ENCODE results near the gene PHETA2.
A peak's percentile ranks its signal among the peaks of the same experiment; 100 is the strongest.
"Not testable (repeated sequence)": the region's sequence is repeated elsewhere in the genome, so short reads cannot be mapped to it uniquely, and the experiment has no call there.

PHETA2 gene

DNA sequence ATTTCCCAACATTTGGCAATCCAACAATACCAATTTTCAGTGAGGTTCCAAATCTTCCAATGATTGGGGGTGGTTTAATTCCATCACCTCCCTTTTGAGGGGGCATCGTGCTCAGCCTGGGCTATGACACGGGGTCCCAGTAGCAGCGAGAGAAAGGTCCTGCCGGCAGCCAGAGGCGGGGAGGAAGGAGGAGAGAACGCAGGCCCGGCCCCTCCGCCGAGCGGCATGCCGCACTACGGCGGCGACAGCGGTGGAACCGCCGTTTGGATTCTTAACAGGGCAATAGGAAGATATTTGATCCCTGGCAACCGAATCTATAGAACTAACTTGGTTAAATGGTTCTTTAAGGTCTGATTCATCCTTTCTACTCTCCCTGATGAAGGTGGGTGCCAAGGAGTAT lies 34.8 kb downstream of the PHETA2 start:
- Histone ChIP-seq H3K4me3 (no peak overlapping the region), H3K9me3 (peaks cover 8% of the 10 kb centered on the region), H3K4me1 (no peaks in the 10 kb centered on the region), H3K36me3 (replicated peaks) (no peaks in the 10 kb centered on the region), H3K27me3 (ENCODE audit: low read depth) (no peaks in the 10 kb centered on the region)
- no peak for DNase-seq (ENCODE audit: low spot score in 2 of 2)
- in situ Hi-C loops (cut with MboI; ENCODE audit: low sequenced_read_pairs) = no loop called here

DNA sequence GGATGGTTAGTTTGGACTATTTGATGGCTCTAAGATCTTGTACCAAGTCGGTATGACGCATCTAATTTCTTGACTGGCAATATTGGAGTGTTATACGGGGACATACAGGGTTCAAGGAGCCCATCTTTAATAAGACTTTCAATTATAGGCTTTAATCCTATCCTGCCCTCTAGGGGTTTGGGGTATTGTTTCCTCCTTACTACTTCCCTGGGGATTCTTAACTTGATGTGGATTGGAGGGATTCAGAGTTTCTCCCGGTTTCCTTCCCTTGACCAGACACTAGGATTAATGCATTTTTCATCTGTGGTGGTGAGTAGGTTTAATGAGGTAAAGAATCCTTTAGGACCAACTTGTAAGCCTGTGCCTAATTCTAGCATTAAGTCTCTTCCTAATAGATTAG lies 37.8 kb downstream of the PHETA2 start:
- in situ Hi-C loops (cut with MboI; ENCODE audit: low sequenced_read_pairs) = no loop called here
- Histone ChIP-seq H3K27me3 (ENCODE audit: low read depth) (no peaks in the 10 kb centered on the region), H3K4me1 (no peaks in the 10 kb centered on the region), H3K9me3 (peaks cover 12% of the 10 kb centered on the region), H3K36me3 (replicated peaks) (no peaks in the 10 kb centered on the region), H3K4me3 (no peak overlapping the region)
- DNase-seq (ENCODE audit: low spot score in 2 of 2) = no peak

DNA sequence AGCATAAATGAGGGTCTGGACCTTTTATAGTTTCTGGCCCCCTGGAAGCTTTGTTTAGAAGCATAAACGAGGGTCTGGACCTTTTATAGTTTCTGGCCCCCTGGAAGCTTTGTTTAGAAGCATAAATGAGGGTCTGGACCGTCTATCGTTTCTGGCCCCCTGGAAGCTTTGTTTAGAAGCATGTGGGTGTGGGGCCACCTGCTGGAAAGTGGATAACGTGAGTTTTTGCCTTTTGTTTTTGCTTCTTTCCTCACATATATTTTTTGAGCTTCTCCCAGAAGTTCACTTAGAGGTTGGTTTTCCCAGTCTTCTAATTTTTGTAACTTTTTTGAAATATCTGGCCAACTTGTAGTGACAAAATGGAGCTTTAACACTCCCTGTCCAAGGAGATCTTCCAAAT lies 38.7 kb downstream of the PHETA2 start:
- DNase-seq (ENCODE audit: low spot score in 2 of 2); H3K36me3 ChIP-seq (replicated peaks); H3K4me1 ChIP-seq; H3K27me3 ChIP-seq (ENCODE audit: low read depth); H3K4me3 ChIP-seq; in situ Hi-C loops (cut with MboI; ENCODE audit: low sequenced_read_pairs): not testable (repeated sequence)
- H3K9me3 ChIP-seq = peaks cover 12% of the 10 kb centered on the region

DNA sequence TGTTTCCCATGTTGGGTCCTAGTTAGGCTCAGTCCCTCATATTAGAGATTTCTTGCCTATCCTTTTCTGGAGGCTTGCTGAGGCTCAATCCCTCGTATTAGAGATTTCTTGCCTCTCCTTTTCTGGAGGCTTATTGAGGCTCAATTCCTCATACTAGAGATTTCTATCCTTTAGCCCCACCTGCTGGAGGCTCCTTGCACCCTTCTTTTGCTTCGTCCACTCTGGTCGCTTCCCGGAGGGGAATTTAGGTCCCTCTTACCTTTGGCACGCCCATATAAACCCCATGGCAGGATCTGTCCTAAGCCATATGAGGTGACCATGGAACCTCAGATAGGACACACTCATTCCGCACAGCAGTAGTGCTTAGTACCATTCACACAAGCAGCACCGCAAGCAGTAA lies 40.7 kb downstream of the PHETA2 start:
- no peaks in the 10 kb centered on the region for H3K27me3 ChIP-seq (ENCODE audit: low read depth)
- H3K9me3 ChIP-seq = peaks cover 12% of the 10 kb centered on the region
- in situ Hi-C loops (cut with MboI; ENCODE audit: low sequenced_read_pairs) = no loop called here
- no peaks in the 10 kb centered on the region for H3K36me3 ChIP-seq (replicated peaks)
- no peaks in the 10 kb centered on the region for H3K4me1 ChIP-seq
- H3K4me3 ChIP-seq = no peak overlapping the region
- no peak for DNase-seq (ENCODE audit: low spot score in 2 of 2)

DNA sequence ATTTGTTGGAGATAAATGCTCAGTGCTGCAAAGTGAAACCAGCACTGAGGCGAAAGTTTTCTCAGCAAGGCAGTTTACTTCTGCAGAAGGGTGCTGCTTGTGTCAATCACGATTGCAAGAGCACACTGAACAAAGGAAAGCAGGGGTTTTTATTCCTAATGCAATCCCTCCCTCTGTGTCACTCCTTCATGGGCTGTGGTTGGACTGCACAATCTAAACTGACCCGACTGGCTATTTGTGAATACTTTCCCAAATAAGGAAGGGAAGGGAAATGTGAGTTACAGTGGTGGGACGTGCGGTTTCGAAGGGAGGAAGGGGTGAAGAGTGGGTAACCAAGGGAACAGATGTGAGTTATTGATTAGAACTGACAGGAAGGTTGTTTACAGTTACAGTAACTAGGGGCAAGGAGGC lies 41.4 kb downstream of the PHETA2 start:
- H3K27me3 ChIP-seq (ENCODE audit: low read depth); in situ Hi-C loops (cut with MboI; ENCODE audit: low sequenced_read_pairs); H3K36me3 ChIP-seq (replicated peaks); H3K4me3 ChIP-seq; H3K4me1 ChIP-seq; DNase-seq (ENCODE audit: low spot score in 2 of 2): not testable (repeated sequence)
- peaks cover 12% of the 10 kb centered on the region for H3K9me3 ChIP-seq

DNA sequence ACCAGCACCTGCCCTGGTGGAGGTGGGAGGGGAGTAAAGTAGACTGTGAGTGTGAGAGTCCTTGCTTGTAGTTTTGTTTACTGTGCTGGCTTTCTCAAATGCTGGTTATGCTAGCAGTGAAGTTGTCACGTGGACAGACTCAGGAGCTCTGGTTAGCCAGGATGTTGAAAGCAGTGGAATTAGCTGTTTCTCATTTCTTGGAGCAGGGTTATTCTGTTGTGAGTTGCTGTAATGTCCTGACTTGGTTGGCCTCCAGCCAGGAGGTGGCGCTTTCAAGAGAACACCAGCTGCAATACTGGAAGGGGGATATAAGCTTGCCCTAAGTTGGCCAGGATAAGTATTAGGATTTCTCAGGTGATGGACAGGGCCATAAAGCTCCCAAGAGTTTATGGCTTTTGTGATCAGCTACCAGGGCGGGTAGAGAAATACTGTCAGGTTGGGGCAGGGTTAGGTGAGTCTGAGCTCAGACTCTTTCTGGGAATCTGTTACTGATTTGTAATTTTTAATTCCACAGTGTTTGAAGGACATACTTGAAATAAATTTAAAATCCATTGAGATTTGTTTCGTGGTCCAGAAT lies 42.9 kb downstream of the PHETA2 start:
- Histone ChIP-seq H3K27me3 (ENCODE audit: low read depth) (no peaks in the 10 kb centered on the region), H3K36me3 (replicated peaks) (no peaks in the 10 kb centered on the region), H3K4me1 (no peaks in the 10 kb centered on the region), H3K4me3 (no peak overlapping the region), H3K9me3 (peaks cover 12% of the 10 kb centered on the region)
- peak in 1 of 2 experiments; percentile 36 for DNase-seq (ENCODE audit: low spot score in 2 of 2)
- in situ Hi-C loops (cut with MboI; ENCODE audit: low sequenced_read_pairs) = no loop called here

DNA sequence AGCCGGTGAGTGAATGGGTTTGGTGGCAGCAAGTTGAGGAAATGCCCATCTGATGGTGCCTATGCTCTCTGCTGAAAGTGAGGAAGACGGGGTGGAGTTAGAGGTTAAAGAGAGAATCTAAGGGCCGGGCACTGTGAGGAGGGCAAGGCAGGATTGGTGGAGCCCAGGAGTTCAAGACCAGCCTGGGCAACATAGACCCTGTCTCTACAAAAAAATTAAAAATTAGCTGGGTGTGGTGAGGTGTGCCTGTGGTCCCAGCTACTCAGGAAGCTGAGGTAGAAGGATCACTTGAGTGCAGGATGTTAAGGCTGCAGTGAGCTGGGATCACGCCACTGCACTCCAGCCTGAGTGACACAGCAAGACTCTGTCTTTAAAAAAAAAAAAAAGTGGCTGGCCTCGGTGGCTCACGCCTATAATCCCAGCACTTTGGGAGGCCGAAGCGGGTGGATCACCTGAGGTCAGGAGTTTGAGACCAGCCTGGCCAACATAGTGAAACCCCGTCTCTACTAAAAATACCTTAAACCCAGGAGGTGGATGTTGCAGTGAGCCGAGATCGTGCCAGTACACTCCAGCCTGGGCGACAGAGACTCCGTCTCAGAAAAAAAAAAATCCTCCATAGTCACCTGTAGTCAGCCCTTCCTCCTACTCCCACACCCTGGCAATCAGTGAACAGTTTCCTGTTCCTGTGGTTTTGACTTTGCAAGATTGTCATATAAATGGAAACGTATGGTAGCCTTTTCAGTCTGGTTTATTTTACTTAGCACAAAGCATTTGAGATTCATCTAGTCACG lies 46.4 kb downstream of the PHETA2 start:
- H3K4me3 ChIP-seq; in situ Hi-C loops (cut with MboI; ENCODE audit: low sequenced_read_pairs); H3K36me3 ChIP-seq (replicated peaks); H3K9me3 ChIP-seq; DNase-seq (ENCODE audit: low spot score in 2 of 2); H3K4me1 ChIP-seq; H3K27me3 ChIP-seq (ENCODE audit: low read depth): not testable (repeated sequence)

DNA sequence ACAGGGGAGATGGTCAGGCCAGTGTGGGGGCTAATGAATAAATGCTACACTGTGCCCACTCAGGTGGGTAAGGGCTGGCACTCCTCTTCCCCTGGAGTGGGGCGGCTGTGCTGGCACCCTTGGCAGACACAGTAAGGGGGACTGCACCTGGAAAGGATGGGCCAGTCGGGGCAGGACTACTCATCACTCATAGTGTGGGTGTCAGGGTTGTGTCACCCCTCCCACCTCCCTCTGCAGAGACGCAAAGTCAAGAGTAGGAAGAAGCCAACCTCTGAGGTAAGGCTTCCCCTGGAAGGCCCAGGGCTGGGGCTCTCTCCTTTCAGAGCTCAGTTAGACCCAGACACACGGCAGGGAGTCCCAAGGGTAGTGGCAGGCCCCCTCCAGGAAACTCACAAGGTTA lies 49.5 kb downstream of the PHETA2 start:
- DNase-seq (ENCODE audit: low spot score in 2 of 2); H3K4me3 ChIP-seq; H3K27me3 ChIP-seq (ENCODE audit: low read depth); in situ Hi-C loops (cut with MboI; ENCODE audit: low sequenced_read_pairs); H3K4me1 ChIP-seq; H3K36me3 ChIP-seq (replicated peaks); H3K9me3 ChIP-seq: not testable (repeated sequence)

DNA sequence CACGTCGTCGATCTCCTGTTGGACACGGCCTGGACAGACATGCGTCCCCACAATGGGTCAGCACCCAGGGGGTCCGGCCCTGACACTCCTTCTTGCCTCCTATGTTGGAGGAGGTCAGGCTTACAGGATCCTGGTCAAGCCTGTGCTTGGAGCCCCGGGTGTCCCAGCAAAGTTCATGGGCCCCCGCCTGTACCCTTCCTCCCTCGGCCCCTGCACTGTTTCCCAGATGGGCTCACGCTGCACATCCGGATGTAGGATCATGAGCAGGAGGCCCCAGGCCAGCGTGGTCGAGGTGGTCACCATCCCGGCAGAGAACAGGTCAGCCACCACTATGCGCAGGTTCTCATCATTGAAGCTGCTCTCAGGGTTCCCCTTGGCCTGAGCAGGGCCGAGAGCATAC lies 53.6 kb downstream of the PHETA2 start:
- H3K9me3 ChIP-seq = no peaks in the 10 kb centered on the region
- no peaks in the 10 kb centered on the region for H3K4me1 ChIP-seq
- DNase-seq (ENCODE audit: low spot score in 2 of 2) = no peak
- no peaks in the 10 kb centered on the region for H3K36me3 ChIP-seq (replicated peaks)
- no peak overlapping the region for H3K4me3 ChIP-seq
- H3K27me3 ChIP-seq (ENCODE audit: low read depth) = no peaks in the 10 kb centered on the region
- in situ Hi-C loops (cut with MboI; ENCODE audit: low sequenced_read_pairs) = no loop called here

DNA sequence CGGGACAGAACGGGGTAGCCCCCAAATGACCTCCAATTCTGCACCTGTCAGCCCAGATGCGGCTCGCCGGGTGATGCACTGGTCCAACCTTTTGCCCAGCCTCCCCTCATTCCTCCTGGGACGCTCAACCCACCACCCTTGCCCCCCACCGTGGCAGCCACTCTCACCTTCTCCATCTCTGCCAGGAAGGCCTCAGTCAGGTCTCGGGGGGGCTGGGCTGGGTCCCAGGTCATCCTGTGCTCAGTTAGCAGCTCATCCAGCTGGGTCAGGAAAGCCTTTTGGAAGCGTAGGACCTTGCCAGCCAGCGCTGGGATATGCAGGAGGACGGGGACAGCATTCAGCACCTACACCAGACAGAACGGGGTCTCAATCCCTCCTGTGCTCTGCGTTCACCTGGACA lies 54.0 kb downstream of the PHETA2 start:
- H3K9me3 ChIP-seq; H3K4me1 ChIP-seq; H3K36me3 ChIP-seq (replicated peaks); in situ Hi-C loops (cut with MboI; ENCODE audit: low sequenced_read_pairs); H3K4me3 ChIP-seq; H3K27me3 ChIP-seq (ENCODE audit: low read depth); DNase-seq (ENCODE audit: low spot score in 2 of 2): not testable (repeated sequence)

Data from HAP-1 (cell line).